ENCODE results near the gene URI1.
A peak's percentile ranks its signal among the peaks of the same experiment; 100 is the strongest.

Gene URI1

DNA sequence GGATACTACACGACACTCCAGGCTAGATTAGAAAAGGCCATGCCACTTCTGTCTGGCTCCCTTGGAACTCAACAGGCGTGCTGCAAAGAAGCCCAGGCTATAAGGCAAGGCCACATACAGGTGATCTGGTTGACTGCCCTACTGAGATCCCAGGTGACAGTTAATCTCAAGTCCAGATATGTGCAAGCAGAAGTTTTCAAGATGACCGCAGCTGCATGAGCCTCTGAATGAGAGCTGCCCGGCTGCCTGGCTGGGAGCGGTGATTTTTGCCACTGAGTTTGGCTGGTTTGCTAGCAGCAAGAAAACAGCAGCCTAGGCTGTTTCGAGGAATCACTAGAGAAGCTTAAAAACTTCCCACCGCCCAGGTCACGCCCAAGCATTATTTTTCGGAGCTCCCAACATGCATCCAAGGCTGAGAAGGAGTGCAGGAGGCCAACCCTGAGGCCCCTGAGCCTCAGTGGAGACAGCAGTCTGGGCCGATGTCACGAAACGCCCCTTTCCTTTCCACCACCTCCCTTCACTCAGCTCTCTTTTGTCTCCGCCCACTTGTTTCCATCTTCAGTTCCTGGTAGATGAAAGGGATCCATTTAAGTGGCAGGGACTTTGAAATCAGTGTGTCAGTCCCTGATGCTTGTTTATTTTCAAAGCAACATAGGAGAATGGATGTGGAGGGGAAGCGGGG, 14.0 kb upstream of the URI1 start (continued):
- TF ChIP-seq, protein P1, sequence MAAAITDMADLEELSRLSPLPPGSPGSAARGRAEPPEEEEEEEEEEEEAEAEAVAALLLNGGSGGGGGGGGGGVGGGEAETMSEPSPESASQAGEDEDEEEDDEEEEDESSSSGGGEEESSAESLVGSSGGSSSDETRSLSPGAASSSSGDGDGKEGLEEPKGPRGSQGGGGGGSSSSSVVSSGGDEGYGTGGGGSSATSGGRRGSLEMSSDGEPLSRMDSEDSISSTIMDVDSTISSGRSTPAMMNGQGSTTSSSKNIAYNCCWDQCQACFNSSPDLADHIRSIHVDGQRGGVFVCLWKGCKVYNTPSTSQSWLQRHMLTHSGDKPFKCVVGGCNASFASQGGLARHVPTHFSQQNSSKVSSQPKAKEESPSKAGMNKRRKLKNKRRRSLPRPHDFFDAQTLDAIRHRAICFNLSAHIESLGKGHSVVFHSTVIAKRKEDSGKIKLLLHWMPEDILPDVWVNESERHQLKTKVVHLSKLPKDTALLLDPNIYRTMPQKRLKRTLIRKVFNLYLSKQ (tag by site-specific recombination; IDR thresholded peaks at IDR 0.05; ENCODE audit: borderline replicate concordance), result no peak
- no peak for TF ChIP-seq GFI1B (tag by site-specific recombination; IDR thresholded peaks at IDR 0.05)
- TF ChIP-seq, protein P2, sequence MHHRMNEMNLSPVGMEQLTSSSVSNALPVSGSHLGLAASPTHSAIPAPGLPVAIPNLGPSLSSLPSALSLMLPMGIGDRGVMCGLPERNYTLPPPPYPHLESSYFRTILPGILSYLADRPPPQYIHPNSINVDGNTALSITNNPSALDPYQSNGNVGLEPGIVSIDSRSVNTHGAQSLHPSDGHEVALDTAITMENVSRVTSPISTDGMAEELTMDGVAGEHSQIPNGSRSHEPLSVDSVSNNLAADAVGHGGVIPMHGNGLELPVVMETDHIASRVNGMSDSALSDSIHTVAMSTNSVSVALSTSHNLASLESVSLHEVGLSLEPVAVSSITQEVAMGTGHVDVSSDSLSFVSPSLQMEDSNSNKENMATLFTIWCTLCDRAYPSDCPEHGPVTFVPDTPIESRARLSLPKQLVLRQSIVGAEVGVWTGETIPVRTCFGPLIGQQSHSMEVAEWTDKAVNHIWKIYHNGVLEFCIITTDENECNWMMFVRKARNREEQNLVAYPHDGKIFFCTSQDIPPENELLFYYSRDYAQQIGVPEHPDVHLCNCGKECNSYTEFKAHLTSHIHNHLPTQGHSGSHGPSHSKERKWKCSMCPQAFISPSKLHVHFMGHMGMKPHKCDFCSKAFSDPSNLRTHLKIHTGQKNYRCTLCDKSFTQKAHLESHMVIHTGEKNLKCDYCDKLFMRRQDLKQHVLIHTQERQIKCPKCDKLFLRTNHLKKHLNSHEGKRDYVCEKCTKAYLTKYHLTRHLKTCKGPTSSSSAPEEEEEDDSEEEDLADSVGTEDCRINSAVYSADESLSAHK (tag by site-specific recombination; IDR thresholded peaks at IDR 0.05), result peak; percentile 67; the same call in 1 of the 2 replicates
- TF ChIP-seq EGR2 (tag by site-specific recombination; IDR thresholded peaks at IDR 0.05; ENCODE audit: low read depth), result peak; percentile 29; the same call in 1 of the 2 replicates
- TF ChIP-seq, protein P3, sequence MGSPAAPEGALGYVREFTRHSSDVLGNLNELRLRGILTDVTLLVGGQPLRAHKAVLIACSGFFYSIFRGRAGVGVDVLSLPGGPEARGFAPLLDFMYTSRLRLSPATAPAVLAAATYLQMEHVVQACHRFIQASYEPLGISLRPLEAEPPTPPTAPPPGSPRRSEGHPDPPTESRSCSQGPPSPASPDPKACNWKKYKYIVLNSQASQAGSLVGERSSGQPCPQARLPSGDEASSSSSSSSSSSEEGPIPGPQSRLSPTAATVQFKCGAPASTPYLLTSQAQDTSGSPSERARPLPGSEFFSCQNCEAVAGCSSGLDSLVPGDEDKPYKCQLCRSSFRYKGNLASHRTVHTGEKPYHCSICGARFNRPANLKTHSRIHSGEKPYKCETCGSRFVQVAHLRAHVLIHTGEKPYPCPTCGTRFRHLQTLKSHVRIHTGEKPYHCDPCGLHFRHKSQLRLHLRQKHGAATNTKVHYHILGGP (tag by site-specific recombination; IDR thresholded peaks at IDR 0.05), result peak; percentile 6; the same call in 1 of the 2 replicates
- TF ChIP-seq ZNF610 (tag by site-specific recombination; IDR thresholded peaks at IDR 0.05; ENCODE audit: borderline replicate concordance), result no peak
- TF ChIP-seq, protein P4, sequence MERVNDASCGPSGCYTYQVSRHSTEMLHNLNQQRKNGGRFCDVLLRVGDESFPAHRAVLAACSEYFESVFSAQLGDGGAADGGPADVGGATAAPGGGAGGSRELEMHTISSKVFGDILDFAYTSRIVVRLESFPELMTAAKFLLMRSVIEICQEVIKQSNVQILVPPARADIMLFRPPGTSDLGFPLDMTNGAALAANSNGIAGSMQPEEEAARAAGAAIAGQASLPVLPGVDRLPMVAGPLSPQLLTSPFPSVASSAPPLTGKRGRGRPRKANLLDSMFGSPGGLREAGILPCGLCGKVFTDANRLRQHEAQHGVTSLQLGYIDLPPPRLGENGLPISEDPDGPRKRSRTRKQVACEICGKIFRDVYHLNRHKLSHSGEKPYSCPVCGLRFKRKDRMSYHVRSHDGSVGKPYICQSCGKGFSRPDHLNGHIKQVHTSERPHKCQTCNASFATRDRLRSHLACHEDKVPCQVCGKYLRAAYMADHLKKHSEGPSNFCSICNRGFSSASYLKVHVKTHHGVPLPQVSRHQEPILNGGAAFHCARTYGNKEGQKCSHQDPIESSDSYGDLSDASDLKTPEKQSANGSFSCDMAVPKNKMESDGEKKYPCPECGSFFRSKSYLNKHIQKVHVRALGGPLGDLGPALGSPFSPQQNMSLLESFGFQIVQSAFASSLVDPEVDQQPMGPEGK (tag by site-specific recombination; IDR thresholded peaks at IDR 0.05), result no peak
- TF ChIP-seq, protein P5, sequence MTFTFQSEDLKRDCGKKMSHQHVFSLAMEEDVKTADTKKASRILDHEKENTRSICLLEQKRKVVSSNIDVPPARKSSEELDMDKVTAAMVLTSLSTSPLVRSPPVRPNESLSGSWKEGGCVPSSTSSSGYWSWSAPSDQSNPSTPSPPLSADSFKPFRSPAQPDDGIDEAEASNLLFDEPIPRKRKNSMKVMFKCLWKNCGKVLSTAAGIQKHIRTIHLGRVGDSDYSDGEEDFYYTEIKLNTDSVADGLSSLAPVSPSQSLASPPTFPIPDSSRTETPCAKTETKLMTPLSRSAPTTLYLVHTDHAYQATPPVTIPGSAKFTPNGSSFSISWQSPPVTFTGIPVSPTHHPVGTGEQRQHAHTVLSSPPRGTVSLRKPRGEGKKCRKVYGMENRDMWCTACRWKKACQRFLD (tag by site-specific recombination; IDR thresholded peaks at IDR 0.05), result no peak
- TF ChIP-seq YY2 (tag by site-specific recombination; IDR thresholded peaks at IDR 0.05), result no peak
- no peak for TF ChIP-seq ZNF510 (tag by site-specific recombination; IDR thresholded peaks at IDR 0.05; ENCODE audit: insufficient replicate concordance)
- peak; percentile 74 for TF ChIP-seq TRIM28 (IDR thresholded peaks at IDR 0.05; ENCODE audit: borderline replicate concordance, low read length)
- TF ChIP-seq ZNF585B (tag by site-specific recombination; IDR thresholded peaks at IDR 0.05), result no peak
- peak; percentile 50 for TF ChIP-seq ZFHX2 (tag by site-specific recombination; conservative IDR thresholded peaks at IDR 0.05)
- TF ChIP-seq ZNF394 (tag by site-specific recombination; IDR thresholded peaks at IDR 0.05; ENCODE audit: borderline replicate concordance), result no peak
- TF ChIP-seq ZNF768 (tag by site-specific recombination; IDR thresholded peaks at IDR 0.05), result no peak

DNA sequence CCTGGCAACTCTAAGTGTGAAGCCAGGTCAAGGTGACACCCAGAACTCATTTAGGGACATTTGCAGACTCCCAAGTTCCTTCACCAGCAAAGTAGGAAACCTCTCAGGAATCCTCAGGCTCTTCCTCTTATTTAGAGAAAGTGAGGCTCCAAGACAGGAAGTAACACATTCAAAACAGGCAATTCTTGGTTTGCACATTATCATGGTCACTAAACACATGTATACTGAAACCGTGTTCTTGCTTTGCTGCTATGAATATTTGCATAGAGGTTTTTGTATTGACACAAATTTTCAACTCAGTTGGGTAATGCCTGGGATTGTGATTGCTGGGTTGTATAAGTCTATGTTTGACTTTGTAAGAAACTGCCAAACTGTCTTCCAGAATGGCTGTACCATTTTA, 13.2 kb upstream of the URI1 start:
- no peaks in the 10 kb centered on the region for H3K36me3 ChIP-seq (ENCODE audit: control insufficient read depth in 2 of 2, insufficient read depth in 1 of 2, low read length in 2 of 2)
- CTCF ChIA-PET, result interaction anchor here (1.1 kb wide), 1 partner anchor 38 kb away, joined by 4 read pairs; no protein-coding TSS in a partner anchor
- no peaks in the 10 kb centered on the region for H3K9me3 ChIP-seq (ENCODE audit: control insufficient read depth, insufficient read depth, low read depth, low read length)
- POLR2A ChIA-PET, result no interaction called here
- H3K27ac ChIP-seq (ENCODE audit: extremely low read depth, low read depth, low read length), result no peak overlapping the region
- TF ChIP-seq ZNF184 (tag by site-specific recombination; IDR thresholded peaks at IDR 0.05), result no peak
- TF ChIP-seq MEIS1 (CRISPR knock-in tag; IDR thresholded peaks at IDR 0.05; ENCODE audit: borderline replicate concordance), result no peak
- no peak for TF ChIP-seq ZNF600 (tag by site-specific recombination; IDR thresholded peaks at IDR 0.05)
- no peak for TF ChIP-seq ZNF174 (tag by site-specific recombination; IDR thresholded peaks at IDR 0.05)
- no peaks in the 10 kb centered on the region for H3K4me1 ChIP-seq (ENCODE audit: control insufficient read depth, insufficient read depth, low read length)
- no peak overlapping the region for H3K4me3 ChIP-seq (ENCODE audit: low read depth, low read length)

Measured in HEK293 (cell line).